ENCODE results near the gene TMEM79. TPM values are rescaled to one million over a fixed set of nuclear protein-coding genes. Genes with fewer than 3 reads are reported as not detected.

Gene TMEM79
- polyA plus RNA-seq, 1 donor (not counting 4 experiments of a cell fraction or from before 2014, with no cell fraction given) = 14.2 TPM

GRCh38 chr1:156260896-156261295, 23.2 kb upstream of the TMEM79 start:
- H3K9me1 ChIP-seq (ENCODE audit: control insufficient read depth, extremely low read depth, insufficient read depth, low read length) = peaks cover 5% of the 10 kb centered on the region
- H3K4me1 ChIP-seq (ENCODE audit: control insufficient read depth, extremely low read depth, insufficient read depth, low read length) = peaks cover 65% of the 10 kb centered on the region
- H3K4me2 ChIP-seq (ENCODE audit: control insufficient read depth, extremely low read depth, insufficient read depth, low read depth, low read length) = peak overlapping the region; percentile 27
- no peak for DNase-seq (ENCODE audit: low read depth, low spot score)
- H3K9ac ChIP-seq (ENCODE audit: control insufficient read depth, extremely low read depth, insufficient read depth, low read length) = no peak overlapping the region
- dilution Hi-C loops (cut with MboI; ENCODE audit: extremely low pct_ligation_motif_present, low sequenced_read_pairs) = no loop called here
- H2AFZ ChIP-seq (ENCODE audit: control insufficient read depth, low read length) = no peak overlapping the region
- TF ChIP-seq, protein P1, sequence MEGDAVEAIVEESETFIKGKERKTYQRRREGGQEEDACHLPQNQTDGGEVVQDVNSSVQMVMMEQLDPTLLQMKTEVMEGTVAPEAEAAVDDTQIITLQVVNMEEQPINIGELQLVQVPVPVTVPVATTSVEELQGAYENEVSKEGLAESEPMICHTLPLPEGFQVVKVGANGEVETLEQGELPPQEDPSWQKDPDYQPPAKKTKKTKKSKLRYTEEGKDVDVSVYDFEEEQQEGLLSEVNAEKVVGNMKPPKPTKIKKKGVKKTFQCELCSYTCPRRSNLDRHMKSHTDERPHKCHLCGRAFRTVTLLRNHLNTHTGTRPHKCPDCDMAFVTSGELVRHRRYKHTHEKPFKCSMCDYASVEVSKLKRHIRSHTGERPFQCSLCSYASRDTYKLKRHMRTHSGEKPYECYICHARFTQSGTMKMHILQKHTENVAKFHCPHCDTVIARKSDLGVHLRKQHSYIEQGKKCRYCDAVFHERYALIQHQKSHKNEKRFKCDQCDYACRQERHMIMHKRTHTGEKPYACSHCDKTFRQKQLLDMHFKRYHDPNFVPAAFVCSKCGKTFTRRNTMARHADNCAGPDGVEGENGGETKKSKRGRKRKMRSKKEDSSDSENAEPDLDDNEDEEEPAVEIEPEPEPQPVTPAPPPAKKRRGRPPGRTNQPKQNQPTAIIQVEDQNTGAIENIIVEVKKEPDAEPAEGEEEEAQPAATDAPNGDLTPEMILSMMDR (optimal IDR thresholded peaks at IDR 0.05 in 1 of 3, IDR thresholded peaks at IDR 0.05 in 1 of 3, conservative IDR thresholded peaks at IDR 0.05 in 1 of 3; ENCODE audit: extremely low read depth in 1 of 3, insufficient read depth in 2 of 3, low read length in 3 of 3) = no peak
- TF ChIP-seq EZH2 (IDR thresholded peaks at IDR 0.05; ENCODE audit: low read length) = no peak
- no peak overlapping the region for H3K4me3 ChIP-seq (ENCODE audit: control insufficient read depth in 2 of 3, extremely low read depth in 1 of 3, insufficient read depth in 2 of 3, low read depth in 1 of 3, low read length in 3 of 3)
- peak overlapping the region; percentile 31 for H3K27ac ChIP-seq (ENCODE audit: control insufficient read depth, insufficient read depth, low read length)
- H3K79me2 ChIP-seq (ENCODE audit: control insufficient read depth, insufficient read depth, low read length) = no peaks in the 10 kb centered on the region
- no peaks in the 10 kb centered on the region for H3K9me3 ChIP-seq (ENCODE audit: control insufficient read depth, low read depth, low read length)
- peaks cover 36 to 76% of the 10 kb centered on the region in 2 experiments for H3K36me3 ChIP-seq (ENCODE audit: control insufficient read depth in 2 of 2, extremely low read depth in 1 of 2, insufficient read depth in 2 of 2, low read length in 2 of 2)
- H4K20me1 ChIP-seq (ENCODE audit: control insufficient read depth, extremely low read depth, insufficient read depth, low read length) = peaks cover 12% of the 10 kb centered on the region
- H3K27me3 ChIP-seq (ENCODE audit: control insufficient read depth, extremely low read depth, insufficient read depth, low read length) = no peaks in the 10 kb centered on the region
- no peak for FAIRE-seq

DNA sequence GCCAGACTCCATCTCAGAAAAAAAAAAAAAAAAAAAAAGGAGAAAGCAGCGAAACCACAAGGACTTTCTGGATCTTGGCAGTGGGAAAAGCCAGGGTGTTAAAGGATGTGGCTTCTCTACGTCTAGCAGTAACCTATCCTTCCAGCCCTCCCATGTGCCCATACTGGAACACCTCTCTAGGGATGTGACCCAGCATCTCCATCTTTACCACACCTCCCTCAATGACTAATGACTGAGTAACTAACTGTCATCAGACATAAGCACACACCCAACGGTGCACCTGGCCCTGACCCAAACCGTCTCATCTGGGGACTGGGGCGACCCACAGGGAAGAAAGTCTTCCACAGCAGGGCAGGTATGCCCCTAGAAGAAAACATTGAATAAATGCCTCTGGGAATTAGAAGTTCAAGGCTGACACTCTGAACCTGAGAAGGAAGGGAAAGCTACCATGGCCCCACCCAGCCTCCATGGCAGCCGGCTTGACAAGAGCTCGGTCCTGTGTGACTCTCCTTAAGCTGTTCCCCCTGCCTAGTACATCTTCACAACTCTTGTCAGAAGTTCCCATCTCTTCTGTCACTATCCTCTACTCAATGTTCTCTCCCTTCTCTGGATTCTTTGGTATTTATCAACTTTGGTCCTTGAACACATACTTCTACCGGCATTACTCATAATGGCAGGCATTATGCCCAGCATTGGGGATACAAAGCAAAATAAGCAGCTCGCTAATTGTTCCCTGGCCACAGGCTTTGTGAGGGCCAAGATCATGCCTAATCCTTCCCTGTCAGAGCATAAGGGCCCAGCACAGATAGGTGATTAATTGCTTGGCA, 21.5 kb upstream of the TMEM79 start:
- FAIRE-seq (peak; percentile 94), DNase-seq (ENCODE audit: low read depth, low spot score) (no peak)
- TF ChIP-seq, protein P1 (optimal IDR thresholded peaks at IDR 0.05 in 1 of 3, IDR thresholded peaks at IDR 0.05 in 1 of 3, conservative IDR thresholded peaks at IDR 0.05 in 1 of 3; ENCODE audit: extremely low read depth in 1 of 3, insufficient read depth in 2 of 3, low read length in 3 of 3) = no peak
- TF ChIP-seq EZH2 (IDR thresholded peaks at IDR 0.05; ENCODE audit: low read length) = no peak
- peaks cover 12% of the 10 kb centered on the region for H4K20me1 ChIP-seq (ENCODE audit: control insufficient read depth, extremely low read depth, insufficient read depth, low read length)
- H3K4me1 ChIP-seq (ENCODE audit: control insufficient read depth, extremely low read depth, insufficient read depth, low read length) = peaks cover 57% of the 10 kb centered on the region
- H3K4me2 ChIP-seq (ENCODE audit: control insufficient read depth, extremely low read depth, insufficient read depth, low read depth, low read length) = peak overlapping the region; percentile 72
- peaks cover 9% of the 10 kb centered on the region for H3K9me1 ChIP-seq (ENCODE audit: control insufficient read depth, extremely low read depth, insufficient read depth, low read length)
- H2AFZ ChIP-seq (ENCODE audit: control insufficient read depth, low read length) = no peak overlapping the region
- H3K27ac ChIP-seq (ENCODE audit: control insufficient read depth, insufficient read depth, low read length) = peak overlapping the region; percentile 79
- dilution Hi-C loops (cut with MboI; ENCODE audit: extremely low pct_ligation_motif_present, low sequenced_read_pairs) = no loop called here
- H3K79me2 ChIP-seq (ENCODE audit: control insufficient read depth, insufficient read depth, low read length) = no peaks in the 10 kb centered on the region
- peak overlapping the region in 1 of 3 experiments; percentile 16 for H3K4me3 ChIP-seq (ENCODE audit: control insufficient read depth in 2 of 3, extremely low read depth in 1 of 3, insufficient read depth in 2 of 3, low read depth in 1 of 3, low read length in 3 of 3)
- H3K27me3 ChIP-seq (ENCODE audit: control insufficient read depth, extremely low read depth, insufficient read depth, low read length) = no peaks in the 10 kb centered on the region
- no peak overlapping the region for H3K9ac ChIP-seq (ENCODE audit: control insufficient read depth, extremely low read depth, insufficient read depth, low read length)
- peaks cover 44 to 78% of the 10 kb centered on the region in 2 experiments for H3K36me3 ChIP-seq (ENCODE audit: control insufficient read depth in 2 of 2, extremely low read depth in 1 of 2, insufficient read depth in 2 of 2, low read length in 2 of 2)
- no peaks in the 10 kb centered on the region for H3K9me3 ChIP-seq (ENCODE audit: control insufficient read depth, low read depth, low read length)

Measured in keratinocyte (primary cell).